GM19395 (cell line): Measurements from ENCODE around the gene AAK1.
"Not testable (repeated sequence)": the region's sequence is repeated elsewhere in the genome, so short reads cannot be mapped to it uniquely, and the experiment has no call there.

Experiments
- ATAC-seq: cut with Tn5 transposase; IDR thresholded peaks from one replicate; pipeline ENCODE4 v1.9.1; 2021; ENCODE audit warnings: mild to moderate bottlenecking, moderate library complexity; ENCODE audit not compliant: unreplicated experiment

Gene AAK1

DNA sequence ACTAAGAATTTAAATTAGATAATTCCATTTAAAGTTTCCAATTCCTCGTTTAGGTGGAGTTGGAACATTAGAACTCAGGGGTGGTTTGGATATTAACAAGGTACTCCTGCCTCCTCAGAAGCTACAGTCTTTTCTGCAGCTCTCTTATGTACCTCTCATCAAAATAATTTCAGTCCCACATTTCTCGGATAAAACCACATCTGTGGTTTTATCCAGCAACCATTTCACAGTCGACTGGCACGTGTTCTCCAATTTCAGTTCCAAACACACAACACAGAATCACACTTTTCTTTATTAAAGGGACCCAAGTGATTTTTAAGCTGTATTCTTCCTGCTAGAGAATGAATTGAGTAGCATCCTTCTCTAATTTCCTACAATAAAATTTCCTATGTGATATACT lies 183.6 kb downstream of the AAK1 start:
- no peak for ATAC-seq

DNA sequence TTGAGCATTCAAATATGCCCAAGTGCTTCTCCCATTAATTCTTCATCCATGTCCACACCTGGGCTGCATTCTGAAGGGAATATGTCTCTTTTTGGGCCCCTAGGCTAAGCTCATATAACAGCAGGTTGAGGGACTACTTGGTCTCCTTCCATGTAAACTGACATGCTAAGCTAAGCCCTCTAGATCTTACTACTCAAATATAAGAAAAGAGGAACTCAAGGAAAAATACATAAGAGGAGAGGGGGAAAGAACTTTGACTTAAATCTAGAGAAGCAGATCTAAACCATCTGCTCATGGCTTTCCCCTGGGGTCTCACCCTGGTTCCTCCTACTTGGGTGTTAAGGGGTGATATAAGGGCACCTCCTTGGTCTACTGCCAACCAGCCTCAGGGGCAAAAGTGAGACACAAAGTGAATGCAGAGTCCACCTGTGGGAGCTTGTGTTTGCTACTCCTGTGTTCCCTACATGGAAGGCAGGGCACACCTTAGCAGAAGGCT lies 186.5 kb downstream of the AAK1 start:
- no peak for ATAC-seq

DNA sequence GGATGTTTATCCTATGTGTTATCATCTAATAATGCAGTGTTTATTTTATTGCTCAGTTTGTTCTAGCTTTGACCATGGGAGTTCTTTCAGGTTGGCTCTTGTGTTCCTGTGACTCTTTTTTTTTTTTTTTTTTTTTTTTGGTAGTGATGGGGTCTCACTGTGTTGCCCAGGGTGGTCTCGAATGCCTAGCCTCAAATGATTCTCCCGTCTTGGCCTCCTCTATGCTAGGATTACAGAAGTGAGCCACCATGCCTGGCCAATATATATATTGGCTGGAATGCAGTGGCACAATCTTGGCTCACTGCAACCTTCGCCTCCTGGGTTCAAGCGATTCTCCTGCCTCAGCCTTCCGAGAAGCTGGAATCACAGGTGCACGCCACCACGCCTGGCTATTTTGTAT lies 187.4 kb downstream of the AAK1 start:
- no peak for ATAC-seq

DNA sequence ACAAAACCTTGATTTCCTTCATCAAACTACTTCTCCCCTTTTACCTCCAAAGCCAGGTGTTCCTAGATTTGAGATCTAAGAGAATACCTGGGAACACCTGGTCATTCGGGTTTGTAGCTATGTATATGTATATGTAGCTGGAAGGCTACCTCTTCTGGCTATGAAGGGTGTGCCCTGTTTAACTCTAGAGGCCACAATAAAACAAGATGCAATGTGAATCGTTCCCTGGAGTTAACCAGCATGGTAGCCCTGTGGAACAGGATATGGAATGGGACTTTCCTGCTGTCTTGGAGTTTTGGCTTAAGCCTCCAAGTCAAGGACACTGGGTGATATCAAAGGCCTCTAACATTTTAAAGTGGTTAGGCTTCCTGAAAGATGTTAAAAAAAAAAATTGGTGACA lies 188.6 kb downstream of the AAK1 start:
- ATAC-seq = no peak

DNA sequence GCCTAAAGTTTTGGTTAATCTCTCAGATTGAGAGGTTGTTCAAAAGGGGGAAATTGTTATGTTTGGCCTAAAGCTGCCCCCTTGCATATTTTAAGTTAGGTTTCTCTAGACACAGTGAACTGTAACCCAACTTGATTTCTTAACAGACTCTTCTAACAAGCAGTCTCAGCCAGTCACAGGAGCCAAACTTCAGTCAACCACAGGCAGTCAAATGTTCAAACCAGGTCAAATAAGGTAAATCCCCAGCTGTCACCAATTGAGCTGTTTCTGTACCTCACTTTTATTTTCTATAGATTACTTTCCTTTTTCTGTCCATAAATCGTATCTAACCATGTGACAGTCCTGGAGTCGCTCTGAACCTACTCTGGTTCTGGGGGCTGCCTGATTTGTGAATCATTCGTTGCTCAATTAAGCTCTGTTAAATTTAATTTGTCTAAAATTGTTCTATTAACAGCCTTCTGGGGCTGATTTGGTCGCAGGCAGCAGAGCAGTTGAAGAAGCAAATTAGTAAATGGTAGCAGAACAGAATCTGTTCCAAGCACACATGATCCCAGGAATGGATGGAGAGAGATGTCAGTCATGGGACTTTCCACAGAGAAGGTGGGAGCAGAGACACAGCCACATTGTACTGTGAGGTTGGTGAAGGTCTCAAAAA lies 189.9 kb downstream of the AAK1 start:
- ATAC-seq = peak; percentile 94

DNA sequence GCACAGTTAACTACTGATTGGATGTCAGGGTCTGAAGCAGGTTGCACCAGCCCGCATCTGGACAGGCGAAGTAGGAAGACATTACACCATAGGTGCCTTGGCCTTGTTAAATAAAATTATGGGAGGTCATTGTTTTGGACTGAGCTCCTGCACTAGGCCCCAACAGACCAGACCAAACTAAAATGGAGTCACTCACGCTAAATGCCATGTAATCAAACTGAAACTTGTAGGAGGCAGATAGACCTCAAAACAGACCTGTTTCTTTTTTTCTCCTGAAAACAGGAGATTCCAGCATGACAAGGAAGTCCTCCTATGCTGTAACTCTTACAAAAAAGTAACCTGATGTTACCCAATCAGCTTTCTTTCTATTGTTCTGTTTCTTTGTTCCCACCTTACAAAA lies 190.9 kb downstream of the AAK1 start:
- no peak for ATAC-seq

DNA sequence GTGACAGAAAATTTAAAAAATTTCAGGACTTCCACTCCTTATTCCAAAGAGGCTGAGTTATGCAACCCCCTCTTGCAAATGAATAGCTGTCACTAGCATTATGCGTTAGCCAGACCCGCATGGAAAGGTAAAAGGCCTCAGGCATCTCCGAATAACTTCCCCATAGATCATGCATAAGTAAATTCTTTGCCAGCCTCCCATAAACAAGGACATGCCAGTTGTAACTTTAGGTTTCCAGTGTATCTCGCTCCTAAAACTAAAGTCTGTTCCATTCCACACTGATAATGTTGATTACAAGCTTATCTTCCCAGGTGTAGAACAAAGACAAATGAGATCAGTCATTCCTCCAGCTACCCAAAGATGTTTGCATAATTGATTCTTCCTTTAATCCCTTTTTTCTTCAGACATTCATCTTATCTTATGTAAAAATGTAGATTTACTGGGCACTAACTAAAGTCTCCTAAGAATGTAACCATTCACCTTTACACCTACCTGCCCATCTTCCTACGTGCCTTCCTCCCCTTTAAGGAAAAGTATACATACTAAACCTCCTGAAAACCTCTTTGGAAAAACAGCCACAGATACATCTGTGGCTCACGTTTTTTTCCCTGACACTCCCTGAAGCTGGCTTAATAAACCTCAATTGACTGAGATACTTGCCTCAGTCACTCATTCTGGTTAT lies 192.7 kb downstream of the AAK1 start:
- no peak for ATAC-seq

DNA sequence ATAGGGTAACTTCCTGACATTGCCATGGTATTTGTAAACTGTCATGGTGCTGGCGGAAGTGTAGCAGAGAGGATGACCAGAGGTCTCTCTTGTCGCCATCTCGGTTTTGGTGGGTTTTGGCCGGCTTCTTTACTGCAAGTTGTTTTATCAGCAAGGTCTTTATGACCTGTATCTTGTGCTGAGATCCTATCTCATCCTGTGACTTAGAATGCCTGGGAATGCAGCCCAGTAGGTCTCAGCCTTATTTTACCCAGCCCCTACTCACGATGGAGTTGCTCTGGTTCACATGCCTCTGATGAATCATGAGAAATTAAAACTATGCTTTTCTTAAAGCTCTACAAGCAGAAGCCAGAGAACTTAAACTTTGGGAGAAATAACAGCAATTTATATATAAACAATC lies 193.6 kb downstream of the AAK1 start:
- ATAC-seq = no peak

DNA sequence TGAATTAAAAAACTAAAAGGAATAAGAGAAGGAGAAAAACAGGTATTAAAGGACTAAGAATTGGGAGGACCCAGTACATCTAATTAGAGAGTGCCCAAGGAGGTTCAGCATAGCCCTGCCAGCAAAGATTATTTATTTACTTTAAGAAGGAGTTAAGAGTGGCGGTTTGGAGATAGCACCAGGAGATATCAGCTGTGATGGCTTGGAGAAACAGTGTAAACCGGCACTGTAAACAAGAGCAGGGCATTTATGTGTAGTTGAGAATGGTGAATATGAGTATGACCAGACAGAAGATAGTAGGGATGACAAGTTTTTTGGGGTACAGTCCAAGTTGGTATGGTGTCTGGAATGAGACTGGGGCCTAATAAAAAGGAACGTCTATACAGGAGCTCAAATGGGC lies 199.9 kb downstream of the AAK1 start:
- ATAC-seq = not testable (repeated sequence)

DNA sequence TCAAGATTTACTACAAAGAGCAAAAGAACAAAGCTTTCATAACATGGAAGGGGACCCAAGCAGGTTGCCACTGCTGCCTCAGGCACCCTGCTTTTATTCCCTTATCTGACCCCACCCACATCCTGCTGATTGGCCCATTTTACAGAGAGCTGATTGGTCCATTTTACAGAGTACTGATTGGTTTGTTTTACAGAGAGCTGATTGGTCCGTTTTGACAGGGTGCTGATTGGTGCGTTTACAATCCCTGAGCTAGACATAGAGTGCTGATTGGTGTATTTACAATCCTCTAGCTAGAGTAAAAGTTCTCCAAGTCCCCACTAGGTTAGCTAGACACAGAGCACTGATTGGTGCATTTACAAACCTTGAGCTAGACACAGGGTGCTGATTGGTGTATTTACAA lies 204.0 kb downstream of the AAK1 start:
- ATAC-seq = not testable (repeated sequence)

DNA sequence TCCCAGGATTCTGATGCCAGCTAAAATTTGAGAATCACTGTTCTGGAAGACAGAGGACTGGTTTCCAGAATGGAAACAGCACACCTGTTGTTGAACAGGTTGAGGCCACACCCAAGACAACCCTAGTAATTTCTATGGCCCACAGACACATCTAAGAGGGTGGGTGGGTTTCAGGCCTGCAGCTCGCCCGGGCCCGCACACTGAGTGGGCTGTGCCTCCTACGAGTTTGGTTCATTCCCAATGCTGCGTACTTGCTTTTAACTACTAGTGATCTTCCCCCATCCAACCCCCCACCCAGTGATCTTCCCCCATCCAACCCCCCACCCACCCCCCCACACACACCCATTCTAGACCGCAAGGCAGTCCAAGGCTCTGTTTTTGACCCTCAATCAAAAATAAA lies 205.0 kb downstream of the AAK1 start:
- ATAC-seq = no peak

DNA sequence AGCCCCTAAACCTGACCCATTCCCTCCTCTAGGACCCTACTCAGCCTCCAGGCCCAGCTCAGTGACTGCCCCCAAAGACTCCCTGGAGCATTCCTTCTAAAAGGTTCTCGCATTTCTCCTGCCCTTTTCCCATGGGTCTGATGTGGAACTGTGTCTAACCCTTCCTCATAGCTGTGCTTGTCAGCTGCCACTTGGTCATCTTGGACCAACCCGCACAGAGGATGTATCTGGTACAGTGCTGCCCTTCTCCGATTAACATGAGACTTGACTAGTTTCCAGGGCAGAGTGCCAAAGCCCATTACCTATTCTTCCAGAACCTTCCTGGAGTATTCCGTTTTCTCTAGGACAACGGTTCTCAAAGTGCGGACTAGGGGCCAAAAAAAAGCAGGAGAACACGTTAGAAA lies 205.8 kb downstream of the AAK1 start:
- ATAC-seq = no peak

DNA sequence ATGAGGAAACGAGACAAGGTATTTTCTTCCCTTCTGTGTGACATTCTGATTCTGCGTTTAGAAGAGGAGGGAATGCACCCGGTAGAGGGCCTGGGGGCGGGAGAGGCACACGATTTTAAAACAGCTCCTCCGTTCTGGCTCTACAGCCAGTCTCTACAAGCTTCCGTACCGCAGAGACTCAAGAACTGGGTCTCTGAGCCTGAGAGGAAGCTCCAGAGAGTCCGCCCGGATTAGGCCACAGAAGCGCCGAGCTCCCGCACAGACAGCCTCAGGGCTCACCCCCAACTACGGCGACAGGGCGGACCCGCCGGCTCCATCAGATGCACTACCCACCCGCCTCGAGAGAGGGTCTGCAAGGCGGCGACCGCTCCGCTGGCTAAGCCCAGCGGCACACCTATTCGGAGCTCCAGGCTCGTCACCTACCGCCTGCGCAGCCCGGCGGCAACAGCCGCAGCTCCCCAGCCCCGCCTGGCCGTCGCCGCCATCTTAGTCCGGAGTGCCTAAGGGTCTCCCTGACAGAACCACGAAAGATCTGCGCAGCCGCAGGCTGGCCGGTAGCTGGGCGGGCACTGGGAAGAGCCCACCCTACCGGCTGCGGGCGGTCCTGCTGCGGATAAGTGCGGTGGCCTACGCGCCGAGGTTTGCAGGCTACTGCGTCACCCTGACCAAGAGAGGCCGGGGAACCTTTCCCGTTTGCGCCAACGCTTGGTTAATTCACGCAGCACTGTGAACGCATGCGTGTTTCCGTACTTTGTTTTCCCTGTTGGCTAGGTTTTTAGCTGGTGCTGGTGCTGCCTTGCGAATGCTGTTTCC lies 206.4 kb downstream of the AAK1 start, which contains the start of gene NFU1:
Gene NFU1 (minus strand): TSS at position 498 of the 813 bp plus-strand sequence. CDS start 13 bp downstream, at position 485.
- ATAC-seq = peak; percentile 95

DNA sequence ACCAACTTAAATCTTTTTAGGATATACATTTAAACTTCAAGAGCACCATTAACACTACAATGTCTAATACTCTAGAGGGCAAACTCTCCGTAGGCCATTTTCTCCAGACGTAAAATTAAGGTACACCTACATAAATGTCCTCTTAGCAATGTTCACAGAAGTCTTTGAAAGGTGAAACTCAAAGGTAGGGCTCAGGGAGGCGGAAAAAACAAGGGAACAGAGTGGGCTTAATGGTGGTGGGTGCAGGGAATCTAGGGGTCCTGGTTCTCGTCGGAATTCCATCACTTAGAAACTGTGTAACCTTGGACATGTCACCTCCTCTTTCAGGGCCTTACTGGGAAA lies 207.0 kb downstream of the AAK1 start:
- peak; percentile 8 for ATAC-seq

DNA sequence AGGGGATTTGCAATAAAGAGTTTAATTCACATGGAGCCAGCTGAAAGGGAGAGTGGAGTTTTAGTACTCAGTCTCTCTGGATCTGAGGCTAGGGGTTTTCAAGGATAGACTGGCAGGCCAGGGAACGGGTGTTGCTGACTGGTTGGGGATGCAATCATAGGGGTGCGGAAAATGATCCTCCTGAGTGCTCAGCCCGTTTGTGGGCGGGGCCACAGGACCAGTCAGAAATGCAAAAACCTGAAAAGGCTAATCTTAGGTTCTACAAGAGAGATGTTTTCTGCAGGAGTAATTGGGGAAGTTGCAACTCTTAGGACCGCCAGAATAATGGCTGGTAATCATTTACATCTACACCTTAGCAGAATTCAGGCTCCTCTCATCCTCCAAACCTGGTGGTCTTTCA lies 208.8 kb downstream of the AAK1 start:
- no peak for ATAC-seq

DNA sequence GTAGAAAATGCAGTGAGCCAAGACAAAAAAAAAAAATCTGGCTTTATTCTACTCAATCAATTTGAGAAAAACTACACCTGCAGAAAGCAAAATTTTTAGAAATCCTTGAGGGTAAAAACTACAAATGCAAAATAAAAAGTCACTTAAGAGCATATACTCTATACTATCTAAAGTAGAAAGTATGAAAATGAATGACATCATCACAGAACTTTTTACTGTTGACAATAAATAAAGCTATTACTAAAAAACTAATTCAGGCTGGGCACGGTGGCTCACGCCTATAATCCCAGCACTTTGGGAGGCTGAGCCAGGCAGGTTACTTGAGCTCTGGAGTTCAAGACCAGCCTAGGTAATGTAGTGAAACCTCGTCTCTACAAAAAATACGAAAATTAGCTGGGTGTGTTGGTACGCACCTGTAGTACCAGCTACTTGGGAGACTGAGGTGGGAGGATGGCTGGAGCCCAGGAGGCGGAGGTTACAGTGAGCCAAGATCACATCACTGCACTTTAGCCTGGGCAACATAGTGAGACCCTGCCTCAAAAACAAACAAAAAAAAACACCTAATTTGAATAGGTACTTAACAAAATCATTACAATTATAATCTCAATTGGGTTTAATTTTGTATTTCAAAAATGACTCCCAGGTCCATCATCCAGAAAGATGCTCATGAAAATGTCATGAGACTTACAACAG lies 213.9 kb downstream of the AAK1 start:
- ATAC-seq = no peak

DNA sequence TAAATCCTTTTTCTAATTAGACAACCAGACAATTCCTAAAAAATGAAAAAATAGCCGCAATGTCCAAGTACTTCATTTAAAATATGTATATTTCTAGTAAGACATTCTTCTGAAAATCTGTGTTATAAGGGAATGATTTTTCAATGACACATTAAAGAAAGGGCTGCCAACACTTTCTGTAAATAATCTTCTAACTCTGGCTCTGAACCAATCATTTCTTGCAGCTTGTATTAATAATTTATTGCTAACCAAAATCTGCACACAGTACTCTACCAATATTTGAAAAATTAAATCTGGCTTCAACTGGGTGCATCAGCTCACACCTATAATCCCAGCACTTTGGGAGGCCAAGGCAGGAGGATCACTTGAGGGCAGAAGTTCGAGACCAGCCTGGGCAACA lies 214.6 kb downstream of the AAK1 start:
- no peak for ATAC-seq

DNA sequence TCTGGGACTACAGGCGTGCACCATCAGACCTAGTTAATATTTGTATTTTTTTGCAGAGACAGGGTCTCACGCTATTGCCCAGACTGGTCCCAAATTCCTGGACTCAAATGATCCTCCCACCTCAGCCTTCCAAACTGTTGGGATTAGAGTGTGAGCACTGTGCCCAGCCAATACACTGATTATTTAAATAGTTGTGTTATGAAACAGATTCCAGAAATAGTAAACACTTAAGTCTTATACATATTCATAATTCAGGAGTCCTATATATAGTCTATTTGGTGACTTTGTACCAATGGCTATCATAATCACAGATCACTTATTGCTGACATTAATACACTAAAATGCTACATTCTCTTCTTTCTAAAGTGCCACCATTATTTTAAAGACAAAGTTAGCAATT lies 219.1 kb downstream of the AAK1 start:
- no peak for ATAC-seq

DNA sequence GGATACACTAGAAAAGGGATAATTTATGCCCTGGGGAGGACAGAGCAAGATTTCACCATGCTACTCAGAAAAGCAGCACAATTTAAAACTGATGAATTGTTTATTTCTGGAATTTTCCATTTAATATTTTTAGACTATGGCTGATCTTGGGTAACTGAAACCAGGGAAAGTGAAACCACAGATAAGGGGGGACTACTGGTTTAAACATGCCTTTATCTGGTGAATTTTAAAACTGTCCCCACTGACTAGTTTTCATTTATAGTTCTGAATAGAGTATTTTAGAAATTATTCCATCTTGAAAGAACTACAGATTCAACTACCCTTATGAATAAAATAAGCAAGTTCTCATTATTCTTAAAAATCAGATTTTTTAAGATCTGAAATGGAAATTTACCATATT lies 221.3 kb downstream of the AAK1 start:
- no peak for ATAC-seq

DNA sequence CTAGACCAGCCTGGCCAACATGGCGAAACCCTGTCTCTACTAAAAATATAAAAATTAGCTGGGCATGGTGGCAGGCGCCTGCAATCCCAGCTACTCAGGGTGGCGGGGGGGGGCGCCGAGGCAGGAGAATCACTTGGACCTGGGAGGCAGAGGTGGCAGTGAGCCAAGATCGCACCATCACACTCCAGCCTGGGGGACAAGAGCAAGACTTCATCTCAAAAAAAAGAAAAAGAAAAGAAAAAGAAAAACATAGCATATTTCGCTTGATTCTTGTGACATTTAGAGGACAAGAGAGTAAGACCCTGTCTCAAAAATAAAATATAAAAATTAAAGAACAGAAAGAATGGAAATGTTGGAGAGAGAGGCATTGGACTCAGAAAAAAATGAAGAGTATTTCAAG lies 224.4 kb downstream of the AAK1 start:
- ATAC-seq = not testable (repeated sequence)

DNA sequence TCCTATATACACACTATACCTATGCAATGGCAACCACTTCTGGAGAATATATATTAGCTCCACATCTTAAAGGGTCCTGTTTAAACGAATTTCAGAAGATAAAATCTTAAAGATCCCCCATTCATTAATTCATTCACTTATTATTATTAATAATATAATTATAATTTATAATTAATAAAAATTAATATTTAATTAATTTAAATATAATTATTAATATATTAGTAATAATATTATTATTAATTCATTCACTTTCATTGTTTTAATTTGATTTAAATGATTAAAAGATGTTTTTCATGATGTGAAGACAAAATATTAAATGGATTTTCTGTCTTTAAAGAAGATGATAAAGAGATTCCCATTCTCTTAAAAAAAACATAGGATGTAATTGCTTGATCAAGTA lies 227.4 kb downstream of the AAK1 start:
- ATAC-seq = no peak
